Breast epithelium (tissue), 4 donors: ENCODE results near the gene DDC. TPM values are rescaled to one million over a fixed set of nuclear protein-coding genes. Genes with fewer than 3 reads are reported as not detected.

Experiments
- DNase-seq, 2 donors: peaks; one replicate each; pipeline ENCODE4 v3.0.0-alpha.2; 2019; ENCODE audit warnings: low spot score in 2 of 2
- H3K27ac ChIP-seq, 2 donors: fragments of 200-600 bp; sonication (generic) in 1 of 2; one replicate each; pipeline ENCODE4 v1.5.1; 2016 to 2019; ENCODE audit warnings: mild to moderate bottlenecking in 1 of 2
- H3K27me3 ChIP-seq, 2 donors: fragments of 200-600 bp; sonication (generic) in 1 of 2; one replicate each; pipeline versions ENCODE4 v1.5.1 to v1.6.0; 2017 to 2019; ENCODE audit warnings: control low read depth in 1 of 2, mild to moderate bottlenecking in 1 of 2
- H3K36me3 ChIP-seq: fragments of 200-600 bp; one replicate; pipeline ENCODE4 v1.5.1; 2019
- H3K4me1 ChIP-seq, 2 donors: fragments of 200-600 bp; sonication (generic); one replicate each; pipeline ENCODE4 v1.5.1; 2016 to 2019; ENCODE audit warnings: control low read depth in 1 of 2
- H3K4me3 ChIP-seq, 3 donors: fragments of 200-600 bp; sonication (generic); 1 replicate in 2 of 3; 2 replicates in 1 of 3; pipeline ENCODE4 v1.5.1; 2016 to 2019; ENCODE audit warnings: mild to moderate bottlenecking in 3 of 3, moderate library complexity in 2 of 3
- H3K9me3 ChIP-seq, 2 donors: fragments of 200-600 bp; sonication (generic) in 1 of 2; one replicate each; pipeline ENCODE4 v1.5.1; 2016 to 2019; ENCODE audit warnings: control low read depth in 1 of 2
- CTCF ChIP-seq, 3 donors: fragments of 450-650 bp; IDR thresholded peaks; one replicate each; pipeline ENCODE4 v1.5.1; 2016 to 2017; ENCODE audit warnings: antibody characterized with exemption in 3 of 3, mild to moderate bottlenecking in 3 of 3, moderate library complexity in 3 of 3
- POLR2A ChIP-seq: fragments of 450-650 bp; IDR thresholded peaks from one replicate; pipeline ENCODE4 v1.6.1; 2016; ENCODE audit warnings: antibody characterized with exemption, mild to moderate bottlenecking, moderate library complexity
- POLR2AphosphoS5 ChIP-seq, 3 donors: sonication (generic); formaldehyde crosslinking; IDR thresholded peaks; one replicate each; pipeline ENCODE4 v1.6.1; 2017; ENCODE audit warnings: antibody characterized with exemption in 3 of 3
- intact Hi-C: fragments of 100-400 bp; cut with DNase I; formaldehyde crosslinking; loops from one replicate; pipeline ENCODE4 v1.15.1; 2023; ENCODE audit warnings: low total_unique reads
- total RNA-seq, 3 donors: library from RNA; depleted of rRNA; stranded (reverse); fragments of >200 nt; gene quantifications; one replicate each; pipeline ENCODE4 v1.1.0, GENCODE V29; 2016

Gene DDC
- total RNA-seq, 3 donors from 2014 or later: 0.29 to 0.33 TPM; not detected in 1

DNA sequence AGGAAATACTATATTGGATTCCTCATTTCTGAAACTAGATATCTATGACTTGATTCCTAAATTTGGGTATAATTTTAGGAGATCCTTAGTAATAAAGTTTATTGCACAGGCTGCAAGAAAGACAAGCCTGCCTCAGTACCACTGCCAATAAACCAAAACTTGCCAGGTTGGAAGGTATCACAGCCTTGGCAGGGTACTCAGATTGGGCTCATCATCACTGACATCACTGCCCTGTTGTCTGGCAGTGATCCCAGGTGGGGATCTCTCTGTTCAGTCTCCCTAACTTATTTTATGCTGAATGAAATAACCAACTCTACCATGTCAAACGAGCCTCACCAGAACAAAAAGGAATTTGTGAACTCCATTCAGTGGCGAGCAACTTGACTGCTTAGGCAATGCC lies 133.9 kb downstream of the DDC start:
- Histone ChIP-seq H3K4me1 (no peaks in the 10 kb centered on the region), H3K4me3 (no peak overlapping the region), H3K27me3 (no peaks in the 10 kb centered on the region), H3K36me3 (no peaks in the 10 kb centered on the region), H3K27ac (no peak overlapping the region), H3K9me3 (no peaks in the 10 kb centered on the region)
- no peak for TF ChIP-seq POLR2A
- no peak for TF ChIP-seq CTCF (IDR thresholded peaks at IDR 0.05)
- no peak for TF ChIP-seq POLR2AphosphoS5 (IDR thresholded peaks at IDR 0.05)
- no peak for DNase-seq
- intact Hi-C loops: no loop called here

DNA sequence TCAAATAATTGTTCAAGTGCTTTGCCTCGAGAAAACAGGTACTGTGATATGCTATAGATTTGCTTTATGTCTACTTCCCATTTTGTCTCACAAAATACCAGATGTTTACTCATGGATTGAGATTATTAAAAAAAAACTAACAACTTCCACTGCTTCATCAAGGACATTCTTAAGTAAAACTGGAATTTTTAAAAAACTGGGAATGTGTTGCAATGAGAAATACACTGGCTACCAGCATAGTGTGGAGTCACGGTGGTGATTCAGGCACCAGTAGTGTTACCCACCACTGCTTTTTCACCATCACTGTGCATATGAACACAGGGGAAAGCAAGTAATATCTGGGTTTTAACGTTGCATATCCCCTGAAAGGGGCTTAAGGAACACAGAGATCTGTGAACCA lies 136.3 kb downstream of the DDC start:
- Histone ChIP-seq H3K27ac (no peak overlapping the region), H3K36me3 (no peaks in the 10 kb centered on the region), H3K4me3 (no peak overlapping the region), H3K4me1 (no peaks in the 10 kb centered on the region), H3K9me3 (no peaks in the 10 kb centered on the region), H3K27me3 (no peaks in the 10 kb centered on the region)
- no peak for DNase-seq
- intact Hi-C loops: no loop called here
- TF ChIP-seq CTCF (IDR thresholded peaks at IDR 0.05) (no peak), POLR2A (no peak), POLR2AphosphoS5 (IDR thresholded peaks at IDR 0.05) (no peak)

- no peaks in the 10 kb centered on the region for H3K36me3 ChIP-seq
- no peaks in the 10 kb centered on the region for H3K27me3 ChIP-seq
- TF ChIP-seq POLR2AphosphoS5 (IDR thresholded peaks at IDR 0.05) (no peak), POLR2A (no peak), CTCF (IDR thresholded peaks at IDR 0.05) (no peak)
- DNase-seq: no peak
- H3K4me3 ChIP-seq: no peak overlapping the region
- intact Hi-C loops: no loop called here
- no peaks in the 10 kb centered on the region for H3K9me3 ChIP-seq
- H3K4me1 ChIP-seq: no peaks in the 10 kb centered on the region
- no peak overlapping the region for H3K27ac ChIP-seq
Measured at GRCh38 chr7:50427518-50427917, 137.7 kb downstream of the DDC start.

GRCh38 chr7:50426280-50427045 lies 138.7 kb downstream of the DDC start:
- no peak for TF ChIP-seq POLR2A
- no peak for TF ChIP-seq POLR2AphosphoS5 (IDR thresholded peaks at IDR 0.05)
- no peak for TF ChIP-seq CTCF (IDR thresholded peaks at IDR 0.05)
- no peaks in the 10 kb centered on the region for H3K27me3 ChIP-seq
- no peak for DNase-seq
- H3K4me3 ChIP-seq: no peak overlapping the region
- no peaks in the 10 kb centered on the region for H3K4me1 ChIP-seq
- intact Hi-C loops: no loop called here
- H3K9me3 ChIP-seq: no peaks in the 10 kb centered on the region
- H3K27ac ChIP-seq: no peak overlapping the region
- no peaks in the 10 kb centered on the region for H3K36me3 ChIP-seq

GRCh38 chr7:50425318-50425717 lies 139.9 kb downstream of the DDC start:
- H3K9me3 ChIP-seq: no peaks in the 10 kb centered on the region
- H3K36me3 ChIP-seq: no peaks in the 10 kb centered on the region
- DNase-seq: no peak
- H3K4me3 ChIP-seq: no peak overlapping the region
- no peaks in the 10 kb centered on the region for H3K4me1 ChIP-seq
- intact Hi-C loops: no loop called here
- TF ChIP-seq POLR2A: no peak
- no peak for TF ChIP-seq CTCF (IDR thresholded peaks at IDR 0.05)
- TF ChIP-seq POLR2AphosphoS5 (IDR thresholded peaks at IDR 0.05): no peak
- no peak overlapping the region for H3K27ac ChIP-seq
- H3K27me3 ChIP-seq: no peaks in the 10 kb centered on the region
